ENCODE measurements around the gene EPN2. TPM values are rescaled to one million over a fixed set of nuclear protein-coding genes. Genes with fewer than 3 reads are reported as not detected.

EPN2 gene
- polyA plus RNA-seq, 10 donors: 23.0 to 33.8 (median 27.6) TPM

DNA sequence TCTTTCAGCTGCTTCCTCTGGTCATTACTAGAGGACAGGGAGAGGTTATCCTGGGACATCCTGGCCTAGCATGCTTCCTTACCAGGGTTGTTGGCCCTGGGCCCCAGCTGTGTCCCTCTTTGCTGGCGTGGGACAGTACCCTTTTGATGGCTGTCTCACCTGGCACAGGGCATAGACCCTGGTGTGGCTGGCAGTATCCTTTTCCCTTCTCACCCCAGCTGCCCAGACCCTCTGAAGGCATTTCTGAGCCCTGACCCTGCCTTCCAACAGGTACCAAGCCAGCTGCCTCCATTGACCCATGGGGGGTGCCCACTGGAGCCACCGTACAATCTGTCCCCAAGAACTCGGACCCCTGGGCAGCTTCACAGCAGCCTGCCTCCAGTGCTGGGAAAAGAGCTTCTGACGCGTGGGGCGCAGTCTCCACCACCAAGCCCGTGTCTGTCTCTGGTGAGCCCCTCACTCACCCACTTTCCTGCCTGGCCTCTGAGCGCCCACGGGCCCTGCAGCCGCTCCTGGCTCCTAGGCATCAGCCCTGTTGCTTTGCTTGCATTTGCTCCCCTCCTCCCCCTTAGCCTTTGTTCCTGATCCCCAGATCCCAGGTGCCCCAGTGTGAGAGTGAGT, 91.4 kb downstream of the EPN2 start:
- no peak for DNase-seq

GRCh38 chr17:19329136-19329535, 92.0 kb downstream of the EPN2 start:
- no peak for DNase-seq

- no peak for DNase-seq
Measured at GRCh38 chr17:19329839-19330238, 92.7 kb downstream of the EPN2 start.

GRCh38 chr17:19330271-19330670, 93.1 kb downstream of the EPN2 start:
- no peak for DNase-seq

GRCh38 chr17:19331134-19331533, 94.0 kb downstream of the EPN2 start:
- DNase-seq: peak in 1 of 3 donors; percentile 63

DNA sequence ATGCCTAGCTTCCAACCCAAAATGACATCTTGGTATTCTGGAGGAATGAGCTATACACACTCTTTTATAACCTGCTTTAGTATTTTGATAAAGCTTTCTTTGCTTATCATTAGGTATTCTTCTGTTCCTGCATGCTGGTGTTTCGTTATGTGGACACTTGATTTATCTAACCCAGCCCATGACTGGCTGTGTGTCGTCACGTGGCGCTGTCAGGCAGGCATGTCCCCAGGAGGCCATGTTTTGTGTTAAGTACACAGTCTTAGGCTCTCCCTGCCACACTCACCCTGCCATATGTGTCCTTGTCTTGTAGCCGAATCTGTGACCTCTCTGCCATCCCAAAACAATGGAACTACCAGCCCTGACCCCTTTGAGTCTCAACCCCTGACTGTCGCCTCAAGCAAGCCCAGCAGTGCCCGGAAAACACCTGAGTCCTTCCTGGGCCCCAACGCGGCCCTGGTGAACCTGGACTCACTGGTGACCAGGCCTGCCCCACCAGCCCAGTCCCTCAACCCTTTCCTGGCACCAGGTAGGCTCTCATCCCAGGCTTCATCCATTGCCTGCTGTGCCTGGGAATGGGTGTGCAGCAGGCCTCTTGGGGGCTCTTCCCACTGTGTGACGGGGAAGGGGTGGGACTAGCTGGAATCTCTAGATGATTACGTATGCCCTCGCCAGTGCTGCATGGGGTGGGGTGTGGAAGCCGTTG, 94.5 kb downstream of the EPN2 start:
- no peak for DNase-seq

- DNase-seq: no peak
Measured at GRCh38 chr17:19332371-19333131, 95.4 kb downstream of the EPN2 start.

DNA sequence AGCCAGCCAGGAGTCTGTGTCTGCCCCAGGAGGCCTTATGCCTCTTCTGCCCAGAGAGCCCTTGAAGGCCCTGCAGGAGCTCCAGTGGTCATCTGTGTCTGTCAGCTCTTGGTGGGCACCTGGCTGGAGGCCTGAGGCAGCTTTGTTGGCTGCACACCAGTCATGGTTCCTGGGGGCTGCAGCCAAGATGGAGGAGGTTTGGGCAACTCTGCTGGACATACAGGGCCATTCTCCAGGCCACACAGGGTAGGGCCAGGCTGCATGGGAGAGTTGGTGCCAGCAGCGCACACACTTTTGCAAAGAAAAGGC, 95.9 kb downstream of the EPN2 start:
- DNase-seq: no peak

GRCh38 chr17:19333736-19334290, 96.6 kb downstream of the EPN2 start:
- no peak for DNase-seq

DNA sequence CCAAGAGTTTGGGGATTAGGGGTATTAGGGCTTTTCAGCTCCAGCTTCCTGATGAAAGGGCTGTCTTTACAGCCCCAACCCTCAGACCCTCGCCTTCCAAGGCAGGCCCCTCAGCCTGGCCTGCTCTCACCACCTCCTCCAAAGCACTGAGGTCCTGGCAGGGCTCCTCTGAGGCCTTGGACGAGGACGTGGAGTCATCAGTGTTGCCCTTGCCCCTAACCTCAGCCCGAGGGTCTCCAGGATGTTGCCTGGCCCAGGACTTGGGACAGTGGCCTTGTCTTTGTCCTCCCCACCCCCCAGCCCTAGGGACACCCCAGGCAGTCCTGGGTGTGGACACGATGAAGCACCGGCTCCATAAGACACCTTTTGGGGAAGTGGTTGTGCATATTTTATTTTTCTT, 97.2 kb downstream of the EPN2 start:
- no peak for DNase-seq

- DNase-seq: no peak
Measured at GRCh38 chr17:19335951-19336631, 98.9 kb downstream of the EPN2 start.

GRCh38 chr17:19336938-19337711, 100.0 kb downstream of the EPN2 start:
- DNase-seq: no peak

- DNase-seq: no peak
Measured at GRCh38 chr17:19337712-19338023, 100.5 kb downstream of the EPN2 start.

- peak in 1 of 3 donors; percentile 48 for DNase-seq
Measured at GRCh38 chr17:19338031-19338990, 101.1 kb downstream of the EPN2 start.

DNA sequence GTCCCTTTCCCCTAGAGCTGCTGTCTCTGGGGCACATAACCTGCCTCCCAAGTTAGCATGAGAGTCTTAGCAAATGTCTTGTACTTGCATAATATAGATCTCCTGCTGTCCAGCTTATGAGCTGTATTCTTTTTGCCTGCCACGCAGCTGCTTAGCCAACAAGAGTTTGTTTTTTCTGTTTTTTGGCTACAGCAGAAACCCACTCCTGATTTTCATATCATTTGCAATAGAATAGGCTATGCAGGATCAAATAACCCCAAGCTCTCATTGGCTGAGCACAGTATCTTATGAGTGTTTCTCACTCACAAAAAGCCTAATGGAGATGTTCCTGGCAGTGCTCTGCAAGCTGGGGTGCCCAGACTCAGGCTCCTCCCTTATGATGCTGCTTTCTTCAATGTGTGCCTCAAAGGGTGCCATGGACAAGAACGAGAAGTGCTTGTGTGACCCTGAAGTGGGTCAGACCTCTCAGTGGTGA, 102.2 kb downstream of the EPN2 start:
- DNase-seq: no peak

DNA sequence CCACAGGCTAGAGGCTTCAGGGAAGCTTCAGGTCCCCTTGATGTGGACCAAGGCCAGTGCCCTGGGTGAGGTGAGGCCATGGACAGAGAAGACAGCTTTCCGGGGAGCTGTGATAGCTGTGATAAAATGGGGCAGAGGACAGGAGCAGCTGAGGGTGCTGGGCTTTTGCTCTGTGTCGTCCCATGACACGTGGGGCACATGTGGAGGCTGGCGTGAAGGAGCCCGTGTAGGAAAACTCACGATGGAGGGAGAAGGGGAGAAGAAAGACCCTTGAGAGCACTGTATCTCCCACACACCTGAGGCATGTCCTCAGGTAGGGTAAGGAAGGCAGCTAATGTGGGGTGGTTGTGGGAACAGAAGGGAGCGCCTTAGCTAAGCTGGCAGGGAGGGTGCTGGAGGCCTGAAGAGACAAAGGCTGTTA, 104.1 kb downstream of the EPN2 start:
- DNase-seq: no peak

- peak in 1 of 3 donors; percentile 60 for DNase-seq
Measured at GRCh38 chr17:19341641-19342610, 104.8 kb downstream of the EPN2 start.

DNA sequence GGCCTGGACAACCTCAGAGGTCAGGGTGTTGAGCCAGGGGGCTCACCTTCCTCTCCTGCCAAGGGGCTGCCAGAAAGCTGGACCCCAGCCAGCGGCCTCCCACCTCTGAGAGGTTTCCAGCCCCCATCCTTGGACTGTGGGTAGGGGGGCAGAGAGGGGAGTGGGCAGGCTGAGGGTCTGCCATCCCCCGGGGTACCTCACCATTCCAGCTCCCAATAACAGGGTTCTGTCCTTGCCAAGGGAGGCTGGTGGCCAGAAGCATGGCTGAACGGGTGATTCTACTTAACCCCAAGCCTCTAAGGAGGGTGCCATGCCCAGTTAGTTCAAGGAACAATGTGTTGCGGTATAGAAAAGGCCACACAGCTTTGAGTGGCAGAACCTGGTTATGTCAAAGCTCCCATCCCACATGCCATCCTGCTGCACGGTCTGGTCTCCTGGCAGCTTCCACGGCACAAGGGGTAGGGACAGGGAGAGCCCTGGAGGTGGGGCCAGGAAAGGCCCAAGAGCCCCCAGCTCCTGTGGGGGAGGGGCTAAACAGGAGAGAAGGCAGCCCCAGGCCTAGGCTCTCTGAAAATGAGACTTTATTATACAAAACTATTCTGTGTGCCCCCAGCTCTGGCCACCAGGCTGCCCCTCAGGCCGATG, 105.6 kb downstream of the EPN2 start:
- DNase-seq: no peak

Measured in muscle of back (tissue), 11 donors.